ENCODE data around the gene RPA3.
"Not testable (repeated sequence)": the region's sequence is repeated elsewhere in the genome, so short reads cannot be mapped to it uniquely, and the experiment has no call there.

Gene RPA3

GRCh38 chr7:7695111-7695817 lies 23.1 kb downstream of the RPA3 start:
- no peaks in the 10 kb centered on the region for H3K9me3 Mint-ChIP-seq
- no peak overlapping the region for H3K4me3 Mint-ChIP-seq
- DNase-seq (ENCODE audit: low spot score) = no peak
- peaks cover 8% of the 10 kb centered on the region for H3K4me1 Mint-ChIP-seq (ENCODE audit: low read depth)
- H3K27me3 Mint-ChIP-seq (ENCODE audit: low read depth) = no peaks in the 10 kb centered on the region
- no peak overlapping the region for H3K27ac Mint-ChIP-seq
- H3K36me3 Mint-ChIP-seq (ENCODE audit: low read depth) = peaks cover 3% of the 10 kb centered on the region

DNA sequence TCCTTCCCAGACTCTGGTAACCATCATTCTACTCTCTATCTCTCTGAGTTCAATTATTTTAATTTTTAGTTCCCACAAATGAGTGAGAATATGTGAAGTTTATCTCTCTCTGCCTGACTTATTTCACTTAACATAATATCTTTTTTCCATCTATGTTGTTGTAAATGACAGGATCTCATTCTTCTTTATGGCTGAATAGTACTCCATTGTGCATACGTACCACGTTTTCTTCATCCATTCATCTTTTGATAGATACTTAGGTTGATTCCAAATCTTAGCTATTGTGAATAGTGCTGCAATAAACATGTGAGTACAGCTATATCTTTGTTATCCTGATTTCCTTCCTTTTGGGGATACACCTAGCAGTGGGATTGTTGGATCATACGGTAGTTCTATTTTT lies 23.9 kb downstream of the RPA3 start:
- Mint-ChIP-seq H3K27ac (no peak overlapping the region), H3K9me3 (no peaks in the 10 kb centered on the region), H3K36me3 (ENCODE audit: low read depth) (peaks cover 3% of the 10 kb centered on the region), H3K4me3 (no peak overlapping the region), H3K27me3 (ENCODE audit: low read depth) (no peaks in the 10 kb centered on the region), H3K4me1 (ENCODE audit: low read depth) (peaks cover 3% of the 10 kb centered on the region)
- no peak for DNase-seq (ENCODE audit: low spot score)

DNA sequence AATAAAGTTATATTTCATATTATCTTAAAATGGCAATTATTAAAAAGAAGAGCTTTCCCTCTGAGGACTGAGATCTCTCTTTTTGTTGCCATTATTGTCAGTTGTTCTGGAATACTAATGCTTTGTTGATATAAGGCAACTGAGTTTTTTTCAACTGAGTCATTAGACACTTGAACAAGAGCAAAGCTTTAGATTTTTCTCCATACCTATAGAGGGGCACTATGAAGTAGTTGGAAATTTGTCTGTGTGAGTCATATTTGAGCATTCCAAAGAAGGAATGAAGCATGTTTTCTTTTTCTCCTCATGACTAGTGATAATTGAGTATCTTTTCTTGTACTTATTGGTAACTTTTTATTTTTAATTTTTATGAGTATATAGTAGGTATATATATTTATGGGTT lies 24.5 kb downstream of the RPA3 start:
- Mint-ChIP-seq H3K36me3 (ENCODE audit: low read depth) (peaks cover 3% of the 10 kb centered on the region), H3K27me3 (ENCODE audit: low read depth) (no peaks in the 10 kb centered on the region), H3K9me3 (no peaks in the 10 kb centered on the region), H3K4me1 (ENCODE audit: low read depth) (peaks cover 2% of the 10 kb centered on the region), H3K27ac (no peak overlapping the region), H3K4me3 (no peak overlapping the region)
- DNase-seq (ENCODE audit: low spot score) = no peak

GRCh38 chr7:7688956-7689355 lies 29.5 kb downstream of the RPA3 start:
- H3K4me3 Mint-ChIP-seq = no peak overlapping the region
- H3K4me1 Mint-ChIP-seq (ENCODE audit: low read depth) = peaks cover 3% of the 10 kb centered on the region
- no peaks in the 10 kb centered on the region for H3K27me3 Mint-ChIP-seq (ENCODE audit: low read depth)
- peaks cover 2% of the 10 kb centered on the region for H3K36me3 Mint-ChIP-seq (ENCODE audit: low read depth)
- no peaks in the 10 kb centered on the region for H3K9me3 Mint-ChIP-seq
- DNase-seq (ENCODE audit: low spot score) = no peak
- H3K27ac Mint-ChIP-seq = no peak overlapping the region

GRCh38 chr7:7688310-7688709 lies 30.1 kb downstream of the RPA3 start:
- no peaks in the 10 kb centered on the region for H3K9me3 Mint-ChIP-seq
- no peak overlapping the region for H3K27ac Mint-ChIP-seq
- H3K4me1 Mint-ChIP-seq (ENCODE audit: low read depth) = peaks cover 3% of the 10 kb centered on the region
- H3K4me3 Mint-ChIP-seq = no peak overlapping the region
- H3K27me3 Mint-ChIP-seq (ENCODE audit: low read depth) = no peaks in the 10 kb centered on the region
- DNase-seq (ENCODE audit: low spot score) = no peak
- H3K36me3 Mint-ChIP-seq (ENCODE audit: low read depth) = peaks cover 2% of the 10 kb centered on the region

DNA sequence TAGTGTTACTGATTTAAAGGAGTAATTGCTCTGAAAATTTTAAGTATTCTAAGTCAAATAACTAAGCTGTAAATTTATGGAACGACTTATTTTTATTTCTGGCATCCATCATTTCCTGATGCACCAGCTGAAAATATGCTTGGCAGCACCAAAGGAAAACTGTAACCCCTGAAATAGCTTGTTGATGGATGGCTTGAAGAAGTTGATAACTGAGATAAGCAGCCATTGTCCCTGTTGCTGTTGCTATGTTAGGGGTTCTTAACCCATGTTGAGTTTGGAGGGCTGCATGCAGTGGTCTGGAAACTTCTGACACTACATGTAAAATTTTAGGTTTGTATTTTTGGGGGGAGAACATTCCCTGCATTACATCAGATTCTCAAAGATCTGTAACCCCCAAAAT lies 30.6 kb downstream of the RPA3 start:
- H3K4me1 Mint-ChIP-seq (ENCODE audit: low read depth) = peaks cover 6% of the 10 kb centered on the region
- H3K27me3 Mint-ChIP-seq (ENCODE audit: low read depth) = no peaks in the 10 kb centered on the region
- H3K4me3 Mint-ChIP-seq = no peak overlapping the region
- no peaks in the 10 kb centered on the region for H3K9me3 Mint-ChIP-seq
- H3K27ac Mint-ChIP-seq = no peak overlapping the region
- no peak for DNase-seq (ENCODE audit: low spot score)
- H3K36me3 Mint-ChIP-seq (ENCODE audit: low read depth) = peaks cover 2% of the 10 kb centered on the region

DNA sequence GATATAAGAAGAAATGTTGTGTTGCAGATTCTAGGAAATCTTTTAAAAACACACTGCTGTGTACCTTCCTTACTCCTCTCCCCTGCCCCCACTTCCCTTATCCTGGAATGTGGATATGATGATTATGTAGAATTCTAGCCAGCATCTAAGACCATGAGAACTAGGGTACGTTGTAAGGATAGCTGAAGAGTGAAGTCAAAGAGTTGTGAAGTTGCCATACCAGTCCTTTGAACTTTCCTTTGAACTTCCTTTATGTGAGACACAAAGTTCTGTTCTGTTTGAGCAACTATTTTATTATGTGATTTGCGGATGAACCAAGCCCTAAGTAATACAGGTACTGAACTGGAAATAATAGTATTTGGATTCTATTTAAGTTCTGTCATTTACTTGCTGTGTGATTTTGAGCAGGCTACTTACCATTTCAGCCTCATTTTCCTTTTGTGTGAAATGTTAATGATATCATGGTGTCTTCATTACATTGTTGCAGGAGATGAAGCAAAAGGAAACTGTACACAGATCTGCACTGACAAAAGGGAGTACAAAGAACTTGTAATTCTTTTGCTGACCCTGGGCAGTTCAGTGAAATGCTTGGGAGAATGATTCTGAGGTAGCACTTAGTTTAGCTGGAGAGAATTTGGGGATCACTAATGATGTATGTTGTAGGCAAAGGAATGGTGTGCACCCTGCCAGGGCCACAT lies 31.4 kb downstream of the RPA3 start:
- no peak overlapping the region for H3K4me3 Mint-ChIP-seq
- no peaks in the 10 kb centered on the region for H3K9me3 Mint-ChIP-seq
- no peak for DNase-seq (ENCODE audit: low spot score)
- peaks cover 7% of the 10 kb centered on the region for H3K4me1 Mint-ChIP-seq (ENCODE audit: low read depth)
- H3K27me3 Mint-ChIP-seq (ENCODE audit: low read depth) = no peaks in the 10 kb centered on the region
- no peak overlapping the region for H3K27ac Mint-ChIP-seq
- peaks cover 2% of the 10 kb centered on the region for H3K36me3 Mint-ChIP-seq (ENCODE audit: low read depth)

- Mint-ChIP-seq H3K27ac (no peak overlapping the region), H3K9me3 (peaks cover 3% of the 10 kb centered on the region), H3K27me3 (ENCODE audit: low read depth) (no peaks in the 10 kb centered on the region), H3K4me3 (no peak overlapping the region), H3K36me3 (ENCODE audit: low read depth) (peaks cover 2% of the 10 kb centered on the region), H3K4me1 (ENCODE audit: low read depth) (peaks cover 20% of the 10 kb centered on the region)
- DNase-seq (ENCODE audit: low spot score) = no peak
Observed at GRCh38 chr7:7682861-7683260, 35.5 kb downstream of the RPA3 start.

DNA sequence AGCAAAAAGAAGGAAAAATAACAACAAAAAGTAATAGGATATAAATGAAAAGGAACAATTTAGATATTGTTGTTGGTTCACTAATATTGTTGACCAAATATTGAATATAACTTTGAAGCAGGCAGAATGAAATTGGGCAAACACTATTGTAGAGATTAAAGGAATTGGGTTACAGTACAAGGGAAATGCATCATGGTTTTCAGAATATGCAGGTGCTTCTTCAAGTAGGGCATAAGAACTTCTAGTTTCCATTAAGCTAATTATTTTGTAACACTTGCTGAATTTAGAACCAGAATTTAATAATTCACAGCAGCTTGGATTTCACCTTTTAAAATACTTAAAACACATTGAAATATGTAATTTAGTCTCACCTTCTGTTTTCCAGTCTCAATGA lies 36.5 kb downstream of the RPA3 start:
- no peak for DNase-seq (ENCODE audit: low spot score)
- Mint-ChIP-seq H3K4me3 (no peak overlapping the region), H3K4me1 (ENCODE audit: low read depth) (peaks cover 20% of the 10 kb centered on the region), H3K27me3 (ENCODE audit: low read depth) (no peaks in the 10 kb centered on the region), H3K9me3 (peaks cover 4% of the 10 kb centered on the region), H3K27ac (no peak overlapping the region), H3K36me3 (ENCODE audit: low read depth) (peaks cover 6% of the 10 kb centered on the region)

DNA sequence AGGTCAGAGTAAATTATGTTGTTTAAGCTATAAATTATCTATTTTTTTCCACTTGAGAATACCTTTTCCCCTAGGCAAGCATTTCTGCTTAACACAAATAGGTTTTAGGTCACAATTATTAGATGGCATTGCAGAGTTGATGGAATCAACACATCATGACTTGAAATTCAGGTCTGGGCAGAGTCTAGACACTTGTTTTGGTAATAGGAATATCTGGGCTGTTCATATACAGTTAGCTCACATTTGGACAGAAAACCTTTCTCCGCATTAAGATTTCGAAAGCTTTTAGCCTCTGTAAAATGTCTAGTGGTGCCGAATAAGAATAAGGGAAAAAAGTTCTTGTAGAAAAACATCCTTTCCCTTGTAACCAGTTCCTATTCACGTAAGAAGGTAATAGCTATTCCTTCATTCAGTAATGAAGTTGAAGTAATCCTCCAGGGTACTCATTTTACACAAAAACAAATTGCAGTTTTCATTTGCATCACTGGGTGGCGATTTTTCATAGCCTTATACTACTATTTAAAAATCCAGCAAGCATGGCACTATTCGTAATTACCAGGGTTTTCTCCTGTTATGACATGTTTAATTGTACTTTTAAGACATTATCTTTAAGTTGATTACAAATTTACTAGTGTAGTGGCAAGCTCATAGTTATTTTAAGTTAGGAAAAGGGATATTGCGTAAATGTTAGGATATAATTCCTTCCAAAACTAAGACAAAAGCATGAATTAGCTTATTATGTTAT lies 37.0 kb downstream of the RPA3 start:
- Mint-ChIP-seq H3K4me3 (no peak overlapping the region), H3K36me3 (ENCODE audit: low read depth) (peaks cover 6% of the 10 kb centered on the region), H3K4me1 (ENCODE audit: low read depth) (peaks cover 17% of the 10 kb centered on the region), H3K9me3 (peaks cover 4% of the 10 kb centered on the region), H3K27ac (no peak overlapping the region), H3K27me3 (ENCODE audit: low read depth) (no peaks in the 10 kb centered on the region)
- peak; percentile 17 for DNase-seq (ENCODE audit: low spot score)

GRCh38 chr7:7679640-7680039 lies 38.8 kb downstream of the RPA3 start:
- not testable (repeated sequence) for H3K9me3 Mint-ChIP-seq; DNase-seq (ENCODE audit: low spot score); H3K27ac Mint-ChIP-seq; H3K27me3 Mint-ChIP-seq (ENCODE audit: low read depth); H3K4me3 Mint-ChIP-seq
- Mint-ChIP-seq H3K4me1 (ENCODE audit: low read depth) (peaks cover 21% of the 10 kb centered on the region), H3K36me3 (ENCODE audit: low read depth) (peaks cover 13% of the 10 kb centered on the region)

DNA sequence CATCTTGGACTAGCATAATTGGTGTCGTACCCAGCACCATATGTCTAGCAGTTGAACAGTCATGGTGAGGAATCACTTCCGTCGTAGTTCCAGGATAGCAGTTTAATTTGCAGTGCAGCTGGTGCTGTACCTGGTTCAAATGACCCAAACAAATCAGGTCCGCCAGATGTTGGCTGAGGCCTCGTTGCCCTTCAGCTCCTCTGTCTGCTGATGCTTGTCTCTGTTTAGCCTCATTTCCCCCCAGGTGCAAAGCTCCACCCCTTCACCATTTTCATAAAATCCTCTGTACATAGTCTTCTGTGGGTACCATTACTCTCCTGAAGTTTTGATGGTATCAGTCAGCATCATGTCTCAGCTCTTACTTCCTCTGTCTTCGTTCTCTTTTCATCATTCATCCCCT lies 42.7 kb downstream of the RPA3 start:
- H3K36me3 Mint-ChIP-seq (ENCODE audit: low read depth) = peaks cover 33% of the 10 kb centered on the region
- H3K9me3 Mint-ChIP-seq = peaks cover 14% of the 10 kb centered on the region
- DNase-seq (ENCODE audit: low spot score) = no peak
- peaks cover 29% of the 10 kb centered on the region for H3K4me1 Mint-ChIP-seq (ENCODE audit: low read depth)
- H3K27ac Mint-ChIP-seq = no peak overlapping the region
- H3K4me3 Mint-ChIP-seq = no peak overlapping the region
- no peaks in the 10 kb centered on the region for H3K27me3 Mint-ChIP-seq (ENCODE audit: low read depth)

DNA sequence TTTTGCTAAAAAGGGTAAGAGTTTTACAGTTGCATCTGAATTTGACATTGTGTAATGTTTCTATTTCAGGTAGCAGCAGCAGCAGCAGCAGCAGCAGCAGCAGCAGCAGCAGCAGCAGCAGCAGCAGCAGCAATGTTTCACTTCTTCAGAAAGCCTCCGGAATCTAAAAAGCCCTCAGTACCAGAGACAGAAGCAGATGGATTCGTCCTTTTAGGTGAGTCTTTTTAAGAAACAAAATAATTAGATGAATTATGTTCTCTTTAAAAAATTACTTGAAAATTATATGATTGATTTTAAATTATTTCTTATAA lies 45.2 kb downstream of the RPA3 start:
- no peaks in the 10 kb centered on the region for H3K27me3 Mint-ChIP-seq (ENCODE audit: low read depth)
- H3K4me1 Mint-ChIP-seq (ENCODE audit: low read depth) = peaks cover 22% of the 10 kb centered on the region
- H3K9me3 Mint-ChIP-seq = peaks cover 27% of the 10 kb centered on the region
- peak overlapping the region; percentile 22 for H3K4me3 Mint-ChIP-seq
- no peak overlapping the region for H3K27ac Mint-ChIP-seq
- peaks cover 39% of the 10 kb centered on the region for H3K36me3 Mint-ChIP-seq (ENCODE audit: low read depth)
- no peak for DNase-seq (ENCODE audit: low spot score)

- H3K36me3 Mint-ChIP-seq (ENCODE audit: low read depth) = peaks cover 36% of the 10 kb centered on the region
- no peak overlapping the region for H3K27ac Mint-ChIP-seq
- H3K9me3 Mint-ChIP-seq = peaks cover 23% of the 10 kb centered on the region
- no peaks in the 10 kb centered on the region for H3K27me3 Mint-ChIP-seq (ENCODE audit: low read depth)
- peak; percentile 15 for DNase-seq (ENCODE audit: low spot score)
- H3K4me1 Mint-ChIP-seq (ENCODE audit: low read depth) = peaks cover 22% of the 10 kb centered on the region
- H3K4me3 Mint-ChIP-seq = peak overlapping the region; percentile 22
Observed at GRCh38 chr7:7672545-7673239, 45.7 kb downstream of the RPA3 start.
